ENCODE results near the gene TRIM38.

DNA sequence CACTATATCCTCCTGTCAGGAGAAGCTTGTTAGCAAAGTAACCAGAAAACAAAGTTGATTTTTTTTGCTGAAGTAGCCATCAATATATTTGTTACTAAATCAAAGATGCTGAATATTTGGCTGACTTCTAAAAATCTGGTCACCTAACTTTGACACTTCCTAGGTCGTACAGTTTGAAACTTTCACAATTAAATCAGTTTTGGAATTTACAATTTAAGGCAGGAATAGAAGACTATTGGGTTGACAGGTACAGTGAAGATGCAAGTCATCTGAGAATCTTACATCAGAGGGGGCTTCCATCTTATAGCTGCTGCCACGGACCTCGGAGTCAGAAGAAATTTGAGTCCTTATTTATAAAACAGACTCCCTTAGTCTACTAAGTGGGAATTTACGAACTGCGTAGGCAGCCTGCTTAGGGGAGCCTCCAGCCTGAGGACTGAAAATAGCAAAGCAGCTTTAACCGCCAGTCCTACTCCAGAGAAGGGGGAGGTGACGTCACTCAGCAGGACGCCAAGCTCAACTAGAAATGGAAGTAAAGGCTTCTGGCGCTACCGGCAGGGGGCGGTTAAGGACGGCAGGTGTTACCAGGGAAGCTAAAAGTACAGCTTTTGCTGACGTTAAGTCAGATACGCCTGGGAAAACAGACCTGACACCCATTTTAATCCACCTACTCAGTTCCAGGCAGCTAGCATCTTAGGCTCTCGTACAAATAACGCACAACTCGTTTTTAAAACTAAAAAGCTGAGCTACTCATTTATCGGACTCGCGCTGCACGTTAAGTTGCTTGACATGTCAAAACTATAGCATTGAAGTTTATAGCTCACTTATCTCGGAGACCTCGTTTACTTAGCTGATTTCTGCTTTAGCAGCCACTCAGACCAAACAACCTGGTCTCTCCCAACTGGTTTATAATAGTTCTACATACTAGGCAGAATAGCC is 63.6 kb downstream of the TRIM38 start:
- TF ChIP-seq, protein P1, sequence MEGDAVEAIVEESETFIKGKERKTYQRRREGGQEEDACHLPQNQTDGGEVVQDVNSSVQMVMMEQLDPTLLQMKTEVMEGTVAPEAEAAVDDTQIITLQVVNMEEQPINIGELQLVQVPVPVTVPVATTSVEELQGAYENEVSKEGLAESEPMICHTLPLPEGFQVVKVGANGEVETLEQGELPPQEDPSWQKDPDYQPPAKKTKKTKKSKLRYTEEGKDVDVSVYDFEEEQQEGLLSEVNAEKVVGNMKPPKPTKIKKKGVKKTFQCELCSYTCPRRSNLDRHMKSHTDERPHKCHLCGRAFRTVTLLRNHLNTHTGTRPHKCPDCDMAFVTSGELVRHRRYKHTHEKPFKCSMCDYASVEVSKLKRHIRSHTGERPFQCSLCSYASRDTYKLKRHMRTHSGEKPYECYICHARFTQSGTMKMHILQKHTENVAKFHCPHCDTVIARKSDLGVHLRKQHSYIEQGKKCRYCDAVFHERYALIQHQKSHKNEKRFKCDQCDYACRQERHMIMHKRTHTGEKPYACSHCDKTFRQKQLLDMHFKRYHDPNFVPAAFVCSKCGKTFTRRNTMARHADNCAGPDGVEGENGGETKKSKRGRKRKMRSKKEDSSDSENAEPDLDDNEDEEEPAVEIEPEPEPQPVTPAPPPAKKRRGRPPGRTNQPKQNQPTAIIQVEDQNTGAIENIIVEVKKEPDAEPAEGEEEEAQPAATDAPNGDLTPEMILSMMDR (IDR thresholded peaks at IDR 0.05; ENCODE audit: borderline replicate concordance, extremely low read depth, low read length, poor library complexity, severe bottlenecking), result peak; percentile 96
- TF ChIP-seq EZH2 (IDR thresholded peaks at IDR 0.05; ENCODE audit: borderline replicate concordance, low read depth, low read length, severe bottlenecking), result no peak

All from DND-41 (cell line).